ENCODE measurements around the gene CDK15.

The CDK15 gene

GRCh38 chr2:201879996-201880395 is 73.7 kb downstream of the CDK15 start:
- DNase-seq, result peak; percentile 32

GRCh38 chr2:201880579-201880978 is 74.2 kb downstream of the CDK15 start:
- DNase-seq, result peak; percentile 69

GRCh38 chr2:201880993-201881611 is 74.8 kb downstream of the CDK15 start:
- peak; percentile 91 for DNase-seq

- DNase-seq, result peak; percentile 42
These were observed 75.4 kb downstream of the CDK15 start for GRCh38 chr2:201881741-201882140.

GRCh38 chr2:201882353-201883090 is 76.2 kb downstream of the CDK15 start:
- DNase-seq, result peak; percentile 87

- DNase-seq, result no peak
These were observed 77.5 kb downstream of the CDK15 start for GRCh38 chr2:201883606-201884369.

GRCh38 chr2:201886504-201886903 is 80.2 kb downstream of the CDK15 start:
- peak; percentile 54 for DNase-seq

GRCh38 chr2:201887773-201888425 is 81.6 kb downstream of the CDK15 start:
- DNase-seq, result peak; percentile 29

- DNase-seq, result peak; percentile 13
These were observed 82.1 kb downstream of the CDK15 start for GRCh38 chr2:201888426-201888800.

GRCh38 chr2:201890453-201890852 is 84.1 kb downstream of the CDK15 start:
- DNase-seq, result peak; percentile 42

GRCh38 chr2:201891676-201892075 is 85.3 kb downstream of the CDK15 start:
- DNase-seq, result no peak

- no peak for DNase-seq
These were observed 86.2 kb downstream of the CDK15 start for GRCh38 chr2:201892516-201892915.

GRCh38 chr2:201900362-201900761 is 94.0 kb downstream of the CDK15 start:
- peak; percentile 29 for DNase-seq

GRCh38 chr2:201901786-201902185 is 95.4 kb downstream of the CDK15 start:
- DNase-seq, result no peak

GRCh38 chr2:201904538-201905420 is 98.4 kb downstream of the CDK15 start:
- DNase-seq, result peak; percentile 61

GRCh38 chr2:201906777-201907562 is 100.6 kb downstream of the CDK15 start:
- DNase-seq, result no peak

GRCh38 chr2:201907563-201907881 is 101.2 kb downstream of the CDK15 start:
- no peak for DNase-seq

GRCh38 chr2:201908901-201909300 is 102.6 kb downstream of the CDK15 start:
- DNase-seq, result peak; percentile 57

- peak; percentile 93 for DNase-seq
These were observed 103.0 kb downstream of the CDK15 start for GRCh38 chr2:201909348-201909747.

GRCh38 chr2:201909961-201910361 is 103.6 kb downstream of the CDK15 start:
- DNase-seq, result peak; percentile 74

- no peak for DNase-seq
These were observed 105.0 kb downstream of the CDK15 start for GRCh38 chr2:201911372-201911771.

- no peak for DNase-seq
These were observed 106.9 kb downstream of the CDK15 start for GRCh38 chr2:201913201-201913600.

Data from fibroblast of skin of right quadriceps (primary cell).